GM19238 (cell line): ENCODE data around the gene ASS1.
"Not testable (repeated sequence)": the region's sequence is repeated elsewhere in the genome, so short reads cannot be mapped to it uniquely, and the experiment has no call there.

Experiments
- DNase-seq: peaks from one replicate; pipeline ENCODE4 v3.0.0; 2011; ENCODE audit warnings: low spot score; ENCODE audit not compliant: insufficient read length

The ASS1 gene

GRCh38 chr9:130433947-130434262, 10.9 kb upstream of the ASS1 start:
- no peak for DNase-seq

GRCh38 chr9:130434656-130435055, 10.1 kb upstream of the ASS1 start:
- DNase-seq: not testable (repeated sequence)

- no peak for DNase-seq
Observed at GRCh38 chr9:130437011-130437789, 7.6 kb upstream of the ASS1 start.

GRCh38 chr9:130438382-130438981, 6.3 kb upstream of the ASS1 start:
- no peak for DNase-seq

GRCh38 chr9:130441031-130441430, 3.7 kb upstream of the ASS1 start:
- no peak for DNase-seq

- DNase-seq: no peak
Observed at GRCh38 chr9:130442746-130443455, 1.9 kb upstream of the ASS1 start.

- no peak for DNase-seq
Observed at GRCh38 chr9:130443456-130443801, 1.3 kb upstream of the ASS1 start.

GRCh38 chr9:130443840-130444492, 795 bp upstream of the ASS1 start:
- no peak for DNase-seq

- DNase-seq: no peak
Observed at GRCh38 chr9:130445268-130445983, 665 bp downstream of the ASS1 start.

GRCh38 chr9:130446101-130446861, 1.5 kb downstream of the ASS1 start:
- no peak for DNase-seq

GRCh38 chr9:130447193-130447816, 2.5 kb downstream of the ASS1 start:
- no peak for DNase-seq

GRCh38 chr9:130448035-130448624, 3.4 kb downstream of the ASS1 start:
- no peak for DNase-seq

- DNase-seq: no peak
Observed at GRCh38 chr9:130448771-130449603, 4.2 kb downstream of the ASS1 start.

- no peak for DNase-seq
Observed at GRCh38 chr9:130450344-130451003, 5.7 kb downstream of the ASS1 start.

GRCh38 chr9:130451004-130451390, 6.2 kb downstream of the ASS1 start:
- DNase-seq: no peak

GRCh38 chr9:130451509-130452388, 7.0 kb downstream of the ASS1 start:
- DNase-seq: no peak

GRCh38 chr9:130452835-130453234, 8.1 kb downstream of the ASS1 start:
- DNase-seq: no peak

GRCh38 chr9:130453487-130453886, 8.7 kb downstream of the ASS1 start:
- DNase-seq: no peak
